GM18867 (cell line): ENCODE measurements around the gene NAE1.
"Not testable (repeated sequence)": the region's sequence is repeated elsewhere in the genome, so short reads cannot be mapped to it uniquely, and the experiment has no call there.

Experiments
- ATAC-seq: cut with Tn5 transposase; IDR thresholded peaks from one replicate; pipeline ENCODE4 v1.9.1; 2021; ENCODE audit warnings: mild to moderate bottlenecking, moderate library complexity; ENCODE audit not compliant: unreplicated experiment

Gene NAE1

DNA sequence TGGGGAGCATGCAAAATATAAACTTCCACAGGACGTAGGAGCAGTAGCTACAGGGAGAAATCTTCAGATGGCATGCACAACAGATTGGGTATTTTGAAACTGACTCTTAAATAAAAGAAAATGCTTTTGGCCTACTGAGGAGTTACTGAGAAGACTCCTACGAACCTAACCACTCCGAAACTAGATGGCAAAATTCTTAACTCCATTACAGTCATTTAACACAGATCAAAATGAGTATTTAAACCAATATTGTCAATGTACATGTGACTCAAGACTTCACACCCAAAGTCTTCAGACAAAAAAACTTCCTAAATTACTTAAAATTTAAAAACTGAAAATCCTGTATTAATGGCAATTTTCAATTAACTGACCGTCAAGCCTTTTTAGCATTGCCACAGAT is 21.0 kb downstream of the NAE1 start:
- ATAC-seq, result no peak

DNA sequence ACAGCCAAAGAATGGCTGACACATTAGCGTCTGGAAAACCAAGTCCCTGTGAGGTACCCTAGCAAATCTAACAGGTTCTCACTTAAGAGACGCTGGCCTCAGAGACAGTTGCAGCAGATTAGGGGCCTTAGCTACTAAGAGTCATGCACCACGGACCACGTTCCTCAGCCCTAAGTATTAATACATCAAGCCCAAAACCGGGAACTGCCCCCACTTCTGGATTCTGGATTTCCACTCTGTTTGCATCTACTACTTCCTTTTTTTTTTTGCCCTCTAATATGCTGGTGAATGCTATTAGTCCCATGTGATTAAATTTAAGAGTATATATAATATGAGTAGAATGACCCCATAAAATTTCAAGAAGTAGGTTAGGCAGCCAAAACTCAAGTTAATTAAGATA is 28.6 kb downstream of the NAE1 start:
- no peak for ATAC-seq

DNA sequence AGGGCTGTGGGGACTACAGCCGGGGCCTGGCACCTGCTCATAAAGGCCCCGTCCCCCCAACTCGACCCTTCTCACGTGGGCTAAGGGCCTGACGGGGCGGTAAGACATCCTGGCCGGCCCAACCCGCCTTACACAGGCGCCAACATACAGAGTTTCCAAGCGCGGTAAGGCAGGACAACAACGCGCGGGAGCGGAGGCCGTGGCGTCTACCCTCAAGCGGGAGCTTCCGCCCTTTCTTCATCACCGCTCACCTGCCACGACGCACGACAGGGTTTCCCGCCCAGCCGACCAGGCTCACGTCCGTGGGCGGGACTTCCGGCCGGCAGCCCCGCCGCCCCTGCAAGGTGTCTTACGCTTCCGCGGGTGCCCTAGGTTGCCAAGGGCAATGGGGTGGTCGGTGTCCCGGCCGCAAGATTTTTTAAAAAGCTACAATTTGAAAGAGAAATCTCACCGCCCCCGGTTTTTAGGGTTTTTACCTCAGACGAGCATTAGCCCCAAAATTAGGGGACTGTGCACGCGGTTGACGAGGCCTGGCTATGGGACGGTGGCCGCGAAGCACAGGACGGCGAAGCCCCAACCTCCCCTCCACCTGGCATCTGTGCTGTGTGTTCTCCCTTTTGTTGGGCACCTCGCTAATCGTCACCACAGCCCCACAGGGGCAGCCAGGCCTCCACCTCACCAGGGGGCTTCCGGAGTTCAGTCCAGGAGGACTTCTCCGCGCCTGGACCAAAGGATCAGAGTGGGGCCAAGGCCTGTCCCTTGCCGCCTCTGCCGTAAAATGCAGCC is 29.3 kb downstream of the NAE1 start, which contains the start of gene TERB1:
TERB1 (minus strand) TSS at position 265 of the 786 bp plus-strand sequence. CDS start 4,786 bp downstream, outside the sequence.
- ATAC-seq, result no peak

DNA sequence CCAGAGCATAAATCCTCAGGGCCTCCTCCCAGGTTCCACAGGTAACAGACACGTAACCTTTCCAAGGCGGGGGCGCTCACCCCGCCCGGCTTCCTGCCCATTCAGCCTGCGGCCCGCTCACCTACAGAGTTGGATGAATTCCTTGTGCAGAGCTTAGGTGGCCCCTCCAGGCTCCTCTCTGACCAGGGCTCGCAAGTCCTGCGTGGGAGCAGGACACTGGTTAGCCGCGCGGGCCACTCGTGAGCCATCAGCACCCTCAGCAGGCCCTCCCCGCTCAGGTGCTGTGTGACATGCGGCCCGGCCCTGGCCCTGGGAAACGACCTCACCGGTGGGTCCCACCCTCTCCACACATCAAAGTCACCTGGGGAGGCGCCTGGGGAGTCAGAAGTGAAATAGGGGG is 29.9 kb downstream of the NAE1 start:
- no peak for ATAC-seq

DNA sequence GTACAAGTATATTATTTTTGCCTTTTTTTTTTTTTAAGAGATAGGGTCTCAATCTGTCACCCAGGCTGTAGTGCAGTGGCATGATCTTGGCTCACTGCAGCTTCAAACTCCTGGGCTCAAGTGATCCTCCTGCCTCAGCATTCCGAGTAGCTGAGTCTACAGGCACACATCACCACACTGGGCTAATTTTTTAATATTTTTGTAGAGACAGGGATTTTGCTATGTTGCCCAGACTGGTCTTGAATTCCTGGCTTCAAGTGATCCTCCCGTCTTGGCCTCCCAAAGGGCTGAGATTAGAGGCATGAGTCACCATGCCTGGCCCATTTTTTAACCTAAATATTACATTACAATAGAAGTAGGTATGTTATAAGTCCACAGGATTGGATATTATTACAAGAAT is 32.6 kb downstream of the NAE1 start:
- ATAC-seq, result no peak

DNA sequence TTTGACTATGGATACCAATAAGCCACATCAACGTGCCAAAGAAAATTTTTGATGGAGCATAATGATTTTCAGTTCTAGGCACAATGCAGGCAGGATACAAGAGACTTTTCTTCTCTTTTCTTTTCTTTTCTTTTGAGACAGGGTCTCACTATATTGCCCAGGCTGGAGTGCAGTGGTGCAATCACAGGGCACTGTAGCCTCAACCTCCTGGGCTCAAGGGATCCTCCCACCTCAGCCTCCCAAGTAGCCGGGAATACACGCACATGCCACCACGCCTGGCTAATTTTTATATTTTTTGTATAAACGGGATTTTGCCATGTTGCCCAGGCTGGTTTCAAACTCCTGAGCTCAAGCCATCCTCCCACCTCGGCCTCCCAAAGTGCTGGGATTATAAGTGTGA is 36.8 kb downstream of the NAE1 start:
- ATAC-seq, result not testable (repeated sequence)

DNA sequence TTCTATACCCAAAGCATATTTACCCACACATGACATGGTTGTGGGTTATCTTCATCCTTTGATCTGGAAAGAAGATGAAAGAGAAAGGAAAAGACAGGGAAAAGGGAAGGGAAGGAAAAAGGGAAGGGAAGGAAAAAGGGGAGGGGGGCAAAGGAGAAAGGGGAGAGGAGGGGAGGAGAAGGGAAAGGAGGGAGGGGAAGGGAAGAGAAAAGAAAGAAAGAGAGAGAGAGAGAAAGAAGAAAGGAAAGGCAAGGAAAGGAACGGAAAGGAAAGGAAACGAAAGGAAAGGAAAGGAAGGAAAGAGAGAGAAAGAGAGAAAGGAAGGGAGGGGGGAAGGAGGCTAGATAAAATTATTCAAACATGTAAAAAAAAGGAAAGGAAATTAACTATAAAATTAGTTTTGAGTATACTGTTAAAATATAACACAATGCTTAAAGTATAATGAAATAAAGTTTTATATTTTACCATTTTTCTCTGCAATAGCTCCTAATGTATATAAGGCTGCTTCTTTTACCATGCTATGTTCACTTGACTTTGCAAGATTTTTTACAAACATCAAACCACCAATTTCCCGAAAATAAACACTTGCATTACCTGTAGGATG is 40.5 kb downstream of the NAE1 start:
- no peak for ATAC-seq

DNA sequence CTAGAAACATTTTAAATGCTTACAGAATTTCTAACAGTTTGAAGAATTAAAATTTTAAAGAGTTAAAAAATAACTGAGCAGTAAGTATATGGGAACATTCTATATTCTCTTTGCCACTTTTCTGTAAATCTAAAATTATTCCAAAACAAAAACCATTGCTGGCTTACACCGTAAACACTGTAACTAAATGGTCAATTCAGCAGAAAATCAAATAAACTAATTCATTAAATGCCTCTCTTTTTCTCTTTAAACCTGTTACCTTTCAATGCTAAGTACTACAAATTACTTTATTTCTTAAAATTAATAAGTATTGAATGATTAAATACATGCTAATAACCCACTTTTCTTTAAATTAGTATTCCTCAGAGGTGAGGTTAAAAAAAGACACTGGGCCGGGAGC is 43.3 kb downstream of the NAE1 start:
- ATAC-seq, result no peak

DNA sequence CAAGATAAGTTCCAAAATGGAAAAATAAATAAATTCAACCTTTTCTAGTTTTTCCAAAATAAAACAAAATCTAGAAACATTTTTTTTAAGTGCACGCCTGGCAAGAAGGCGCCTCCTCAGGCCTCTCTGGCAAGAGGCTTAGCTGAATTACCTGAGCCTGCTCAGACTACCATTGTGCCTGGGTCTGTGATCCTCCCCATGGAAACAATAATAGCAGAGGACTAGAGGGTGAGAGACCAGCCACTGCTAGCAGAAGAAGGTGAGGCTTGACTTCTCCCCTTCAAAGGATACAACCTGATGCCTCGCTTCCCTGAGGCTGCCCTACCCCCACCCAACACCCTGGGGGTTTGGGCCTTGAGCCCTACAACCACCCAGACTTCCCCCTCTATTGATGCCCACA is 44.2 kb downstream of the NAE1 start:
- ATAC-seq, result no peak

DNA sequence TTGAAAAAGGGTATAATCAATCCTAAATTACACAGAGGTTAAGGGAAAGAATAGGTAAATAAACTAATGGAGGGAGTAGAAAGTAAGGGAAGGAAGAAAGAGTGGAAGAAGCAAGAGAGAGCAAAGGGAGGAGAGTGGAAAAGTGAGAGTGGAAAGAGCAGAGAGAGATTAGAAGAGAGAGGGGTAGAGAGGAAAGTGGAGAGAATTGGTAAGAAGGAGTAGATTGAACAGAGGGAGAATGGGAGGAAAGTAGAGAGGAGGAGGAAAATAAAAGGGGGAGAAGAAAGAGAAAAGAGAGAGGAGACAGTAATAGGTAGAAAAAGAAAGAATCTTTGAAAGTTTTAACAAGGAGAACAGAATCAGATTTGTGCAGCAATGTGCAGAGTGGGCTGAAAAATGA is 54.3 kb downstream of the NAE1 start:
- no peak for ATAC-seq

DNA sequence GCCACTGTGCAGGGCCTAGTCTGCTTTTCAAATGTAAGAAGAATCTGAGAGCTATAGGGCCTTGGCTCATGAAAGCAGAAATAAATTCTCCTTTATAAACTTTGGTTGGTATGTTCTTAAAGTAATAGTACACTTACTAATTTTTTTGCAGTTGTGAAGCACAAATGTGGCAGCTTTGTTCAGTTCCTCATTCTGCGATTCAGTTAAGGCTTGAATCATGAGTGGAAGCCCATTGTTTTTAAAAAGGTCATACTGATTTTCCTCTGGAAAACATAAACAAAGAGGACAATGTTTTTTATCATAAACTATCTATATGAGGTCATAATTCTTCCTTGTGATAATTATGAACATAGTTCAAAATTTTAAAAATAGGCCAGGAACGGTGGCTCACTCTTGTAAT is 55.8 kb downstream of the NAE1 start:
- no peak for ATAC-seq

DNA sequence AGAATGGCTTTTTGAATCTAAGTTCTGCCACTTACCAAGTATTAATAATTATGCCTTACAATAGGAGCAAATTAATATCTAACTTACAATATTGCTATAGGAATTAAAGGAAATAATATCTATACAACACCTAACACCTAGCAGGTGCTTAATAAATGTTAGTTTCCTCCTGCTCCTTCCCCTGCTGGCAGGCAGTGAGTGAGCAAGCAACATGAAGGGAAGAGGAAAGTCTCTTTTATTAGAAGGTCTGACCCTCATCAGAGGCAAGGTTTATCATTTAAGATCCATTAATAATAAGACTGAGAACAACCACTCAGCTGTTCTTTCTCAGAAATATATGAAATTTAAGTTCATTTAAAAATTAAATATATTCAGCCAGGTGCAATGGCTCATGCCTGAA is 72.7 kb downstream of the NAE1 start:
- ATAC-seq, result no peak

DNA sequence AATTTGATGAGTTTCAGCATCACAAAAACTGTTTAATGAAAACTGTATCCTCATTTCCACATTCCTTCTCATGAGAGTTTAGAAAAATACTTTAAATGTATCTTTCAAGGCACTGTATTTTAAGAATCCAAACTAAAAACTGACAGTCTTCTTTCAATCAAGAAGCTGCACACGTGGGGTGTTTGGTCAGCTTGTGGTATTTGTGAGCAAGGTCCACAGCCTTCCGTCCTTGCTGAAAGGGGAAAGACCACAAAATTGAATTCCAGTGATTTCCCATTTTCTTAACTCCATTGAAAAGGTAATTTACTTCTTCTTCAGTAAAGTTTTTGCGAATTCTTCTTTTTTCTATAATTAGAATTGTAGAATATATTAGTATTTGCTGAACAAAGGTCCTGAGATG is 76.0 kb downstream of the NAE1 start:
- ATAC-seq, result no peak

DNA sequence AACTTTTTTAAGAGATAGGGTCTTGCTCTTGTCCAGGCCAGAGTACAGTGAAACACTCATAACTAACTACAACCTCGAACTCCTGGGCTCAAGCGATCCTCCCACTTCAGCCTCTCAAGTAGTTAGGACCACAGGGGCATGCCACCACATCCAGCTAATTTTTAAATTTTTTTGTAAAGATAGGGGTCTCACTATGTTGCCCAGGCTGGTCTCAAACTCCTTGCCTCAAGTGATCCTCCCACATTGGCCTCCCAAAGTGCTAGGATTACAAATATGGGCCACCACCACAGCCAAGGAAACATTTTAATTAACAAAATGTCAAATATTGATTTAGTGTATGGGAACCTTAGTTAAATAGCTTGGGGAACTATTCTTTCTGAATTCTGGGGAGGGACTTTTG is 76.6 kb downstream of the NAE1 start:
- no peak for ATAC-seq

DNA sequence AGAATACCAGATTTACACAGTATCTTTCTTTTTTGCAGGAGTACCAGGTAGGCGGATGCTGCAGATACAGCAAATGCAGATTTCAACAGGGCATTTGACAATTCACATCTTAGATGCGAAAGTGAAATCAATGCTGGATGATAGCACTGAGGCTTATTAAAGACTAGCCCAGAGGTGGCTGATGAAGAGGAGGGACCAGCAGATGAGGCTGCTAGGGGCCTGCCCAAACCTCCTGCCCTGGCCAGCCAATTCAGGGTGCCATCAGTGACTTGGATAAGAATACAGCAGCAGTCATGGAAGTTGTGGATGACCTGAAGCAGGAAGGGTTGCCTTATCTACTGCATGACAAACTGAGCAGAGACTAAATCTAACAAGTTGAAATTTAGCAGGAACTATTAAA is 77.8 kb downstream of the NAE1 start:
- no peak for ATAC-seq
